B cell (primary cell): Measurements from ENCODE around the gene FAR1. TPM values are rescaled to one million over a fixed set of nuclear protein-coding genes. Genes with fewer than 3 reads are reported as not detected.

ENCODE experiments used
- ATAC-seq: fragments of 200-7000 bp; cut with Tn5 transposase; one replicate; pipeline ENCODE4 v1.10.0; 2021; ENCODE audit warnings: low read depth, mild to moderate bottlenecking, moderate number of reproducible peaks, moderate library complexity
- CTCF ChIA-PET: fragments of 350-600 bp; sonication (Branson Sonifier 250); formaldehyde crosslinking; loops from one replicate; lab custom pipeline; 2021; ENCODE audit warnings: antibody characterized with exemption, inconsistent platforms; lab: Charles Lee
- POLR2A ChIA-PET: fragments of 350-600 bp; sonication (Branson Sonifier 250); formaldehyde crosslinking; loops from one replicate; lab custom pipeline; 2021; ENCODE audit warnings: antibody characterized with exemption; lab: Charles Lee
- DNase-seq: peaks from one replicate; pipeline ENCODE4 v3.0.0; 2013
- H2AFZ ChIP-seq: 2 replicates; pipeline ENCODE4 v1.6.1; 2012; ENCODE audit warnings: mild to moderate bottlenecking, low read depth, low read length; ENCODE audit not compliant: insufficient read depth, poor library complexity, severe bottlenecking
- H3K27ac ChIP-seq, 2 donors: 1 replicate in 1 of 2; 2 replicates in 1 of 2; pipeline ENCODE4 v1.5.1; 2012 to 2013; ENCODE audit warnings: low read length in 2 of 2, mild to moderate bottlenecking in 2 of 2, moderate library complexity in 1 of 2
- H3K27me3 ChIP-seq, 4 experiments: fragments of 200-600 bp in 1 of 4; sonication (generic) in 1 of 4; replicated peaks in 1 of 4; 1 replicate in 2 of 4; 2 replicates in 2 of 4; pipeline versions ENCODE4 v1.6.1 to v1.7.0; 2013 to 2016; ENCODE audit warnings: low read length in 3 of 4, mild to moderate bottlenecking in 2 of 4, mixed read lengths in 1 of 4, moderate library complexity in 1 of 4; ENCODE audit not compliant: insufficient read depth in 4 of 4, control insufficient read depth in 3 of 4; ENCODE audit errors: control extremely low read depth in 1 of 4
- H3K36me3 ChIP-seq, 2 experiments: replicated peaks in 1 of 2; 1 replicate in 1 of 2; 2 replicates in 1 of 2; pipeline versions ENCODE4 v1.6.1 to v1.7.1; 2013; ENCODE audit warnings: low read length in 1 of 2; ENCODE audit not compliant: insufficient read depth in 2 of 2, control insufficient read depth in 1 of 2; ENCODE audit errors: control extremely low read depth in 1 of 2, extremely low read depth in 1 of 2
- H3K4me1 ChIP-seq, 2 donors: fragments of 200-600 bp in 1 of 2; sonication (generic) in 1 of 2; 1 replicate in 1 of 2; 2 replicates in 1 of 2; pipeline versions ENCODE4 v1.5.1 to v1.6.1; 2013 to 2017; ENCODE audit warnings: low read length in 2 of 2; ENCODE audit not compliant: control insufficient read depth in 2 of 2, insufficient read depth in 2 of 2
- H3K4me2 ChIP-seq: replicated peaks from 2 replicates; pipeline ENCODE3; 2012; ENCODE audit warnings: mild to moderate bottlenecking, low read depth, low read length; ENCODE audit not compliant: poor library complexity, severe bottlenecking
- H3K4me3 ChIP-seq, 5 experiments: fragments of 200-600 bp in 1 of 5; sonication (generic) in 1 of 5; 1 replicate in 3 of 5; 2 replicates in 2 of 5; pipeline versions ENCODE4 v1.5.1 to v1.7.0; 2011 to 2016; ENCODE audit warnings: low read length in 4 of 5, mild to moderate bottlenecking in 4 of 5, low read depth in 2 of 5, control low read depth in 1 of 5, moderate library complexity in 1 of 5; ENCODE audit not compliant: insufficient read depth in 1 of 5; ENCODE audit errors: control extremely low read depth in 1 of 5, extremely low read depth in 1 of 5
- H3K79me2 ChIP-seq: fragments of 200-600 bp; sonication (generic); one replicate; pipeline ENCODE4 v1.6.0; 2016; ENCODE audit warnings: low read length; ENCODE audit not compliant: control insufficient read depth, insufficient read depth
- H3K9ac ChIP-seq: fragments of 200-600 bp; sonication (generic); 2 replicates; pipeline ENCODE4 v1.6.1; 2017; ENCODE audit warnings: mild to moderate bottlenecking, low read length, moderate library complexity
- H3K9me3 ChIP-seq, 3 donors: one replicate each; pipeline versions ENCODE4 v1.6.1 to v1.7.1; 2013; ENCODE audit warnings: low read length in 2 of 3; ENCODE audit not compliant: control insufficient read depth in 2 of 3, insufficient read depth in 1 of 3; ENCODE audit errors: control extremely low read depth in 1 of 3
- H4K20me1 ChIP-seq: 2 replicates; pipeline ENCODE4 v1.6.0; 2012; ENCODE audit warnings: mild to moderate bottlenecking, low read length; ENCODE audit not compliant: insufficient read depth, control insufficient read depth, poor library complexity, severe bottlenecking
- H3K27ac Mint-ChIP-seq: one replicate; pipeline ENCODE4 v1.8.0; 2021; ENCODE audit warnings: mixed read lengths
- H3K27me3 Mint-ChIP-seq: one replicate; pipeline ENCODE4 v1.8.0; 2021; ENCODE audit warnings: mixed read lengths
- H3K4me1 Mint-ChIP-seq: one replicate; pipeline ENCODE4 v1.8.0; 2021; ENCODE audit warnings: mixed read lengths
- H3K4me3 Mint-ChIP-seq: one replicate; pipeline ENCODE4 v1.8.0; 2021; ENCODE audit warnings: mixed read lengths
- H3K9me3 Mint-ChIP-seq: one replicate; pipeline ENCODE4 v1.8.0; 2022; ENCODE audit warnings: mixed read lengths; ENCODE audit not compliant: insufficient read depth
- CTCF ChIP-seq: fragments of 200-600 bp; IDR thresholded peaks from one replicate; pipeline ENCODE4 v1.8.0; 2022; ENCODE audit warnings: antibody characterized with exemption, mild to moderate bottlenecking
- EZH2 ChIP-seq: IDR thresholded peaks from 2 replicates; pipeline ENCODE4 v1.6.1; 2012; ENCODE audit warnings: borderline replicate concordance, low read depth, mild to moderate bottlenecking, moderate library complexity, low read length; ENCODE audit not compliant: insufficient read depth, poor library complexity, severe bottlenecking
- WGBS: methylation state at CpG from one replicate; pipeline ENCODE4 v1.1.5; 2013; ENCODE audit warnings: missing lambda C conversion rate; ENCODE audit not compliant: insufficient coverage; 5-methylcytosine and 5-hydroxymethylcytosine counted together
- intact Hi-C: fragments of 100-400 bp; cut with micrococcal nuclease; formaldehyde crosslinking; loops from one replicate; pipeline ENCODE4 v1.10.0; 2022
- polyA plus RNA-seq: library from polyadenylated mRNA; depleted of rRNA; stranded (reverse); fragments of >200 nt; gene quantifications from 2 replicates; pipeline ENCODE4 v1.2.3, GENCODE V29; 2012
- total RNA-seq, 2 donors: library from RNA; stranded (reverse); fragments of 120-200 nt in 1 of 2; gene quantifications; 1 replicate in 1 of 2; 2 replicates in 1 of 2; pipeline versions ENCODE4 v1.2.3 to v1.2.4, GENCODE V29; 2013 to 2022

Gene FAR1
- total and polyA plus RNA-seq, 2 donors (not counting 1 experiment from before 2014, with no cell fraction given), result 8.1 to 44.8 TPM

GRCh38 chr11:13667245-13667644 is 1.2 kb upstream of the FAR1 start:
- Histone ChIP-seq H3K27me3 (peaks cover 0 to 4% (median 1%) of the 10 kb centered on the region in 4 experiments), H3K4me1 (peaks cover 16 to 24% of the 10 kb centered on the region in 2 donors), H3K4me3 (peak overlapping the region in 4 of 5 experiments; percentile 69 to 92 (median 78)), H4K20me1 (peaks cover 21% of the 10 kb centered on the region), H3K36me3 (no peaks in the 10 kb centered on the region), H3K27ac (no peak overlapping the region), H3K4me2 (peak overlapping the region; percentile 97), H3K9me3 (peaks cover 0 to 3% (median 0%) of the 10 kb centered on the region in 3 donors), H2AFZ (peak overlapping the region; percentile 95), H3K79me2 (peaks cover 40% of the 10 kb centered on the region), H3K9ac (peak overlapping the region; percentile 87)
- no peaks in the 10 kb centered on the region for H3K9me3 Mint-ChIP-seq
- H3K27me3 Mint-ChIP-seq, result peaks cover 14% of the 10 kb centered on the region
- peak; percentile 56 for DNase-seq
- no peak for TF ChIP-seq EZH2
- no peak for TF ChIP-seq CTCF
- H3K4me3 Mint-ChIP-seq, result peak overlapping the region; percentile 92
- ChIA-PET CTCF (interaction anchor here (1.7 kb wide), 1 partner anchor 202 kb away, joined by 11 read pairs; no protein-coding TSS in a partner anchor), POLR2A (interaction anchor here (0.6 to 1.8 kb wide), 3 partner anchors 204 to 1225 kb away, joined by 4 to 6 read pairs (median 5); partner anchors contain the start of genes BTBD10 and CYP2R1)
- WGBS, result 39% methylated on average over 4 of the region's 5 CpGs
- H3K27ac Mint-ChIP-seq, result peak overlapping the region; percentile 59
- H3K4me1 Mint-ChIP-seq, result peaks cover 35% of the 10 kb centered on the region
- intact Hi-C loops, result loop anchor here (5.0 kb wide), 1 partner anchor 1240 kb away; no protein-coding TSS in a partner anchor
- ATAC-seq, result no peak

- H3K4me1 ChIP-seq, result peaks cover 16 to 24% of the 10 kb centered on the region in 2 donors
- ChIA-PET CTCF (interaction anchor here (1.7 kb wide), 1 partner anchor 203 kb away, joined by 11 read pairs; no protein-coding TSS in a partner anchor), POLR2A (interaction anchor here (0.6 to 1.8 kb wide), 2 partner anchors 205 to 644 kb away, joined by 4 to 5 read pairs; partner anchors contain the start of gene BTBD10)
- H3K27me3 Mint-ChIP-seq, result peaks cover 9% of the 10 kb centered on the region
- intact Hi-C loops, result loop anchor here (1.0 to 5.0 kb wide), 4 partner anchors 204 to 1240 kb away; partner anchors contain the start of genes BMAL1 and BTBD10
- ATAC-seq, result no peak
- H3K36me3 ChIP-seq, result no peaks in the 10 kb centered on the region
- peak overlapping the region; percentile 92 for H3K4me3 Mint-ChIP-seq
- no peak for TF ChIP-seq CTCF
- peak overlapping the region; percentile 67 for H3K27ac Mint-ChIP-seq
- peaks cover 23% of the 10 kb centered on the region for H4K20me1 ChIP-seq
- no peaks in the 10 kb centered on the region for H3K9me3 Mint-ChIP-seq
- DNase-seq, result no peak
- peaks cover 0 to 3% (median 0%) of the 10 kb centered on the region in 3 donors for H3K9me3 ChIP-seq
- H3K9ac ChIP-seq, result peak overlapping the region; percentile 87
- peak overlapping the region; percentile 69 to 92 (median 80) for H3K4me3 ChIP-seq
- H3K79me2 ChIP-seq, result peaks cover 45% of the 10 kb centered on the region
- peaks cover 0 to 4% (median 1%) of the 10 kb centered on the region in 4 experiments for H3K27me3 ChIP-seq
- 3% methylated on average over 6 of the region's 15 CpGs for WGBS
- peaks cover 39% of the 10 kb centered on the region for H3K4me1 Mint-ChIP-seq
- H3K27ac ChIP-seq, result peak overlapping the region; percentile 50 to 73
- peak overlapping the region; percentile 97 for H3K4me2 ChIP-seq
- peak overlapping the region; percentile 95 for H2AFZ ChIP-seq
Observed at GRCh38 chr11:13667795-13668101, 720 bp upstream of the FAR1 start.
